Cardiac fibroblast (primary cell): ENCODE results near the gene CCDC87.
"Not testable (repeated sequence)": the region's sequence is repeated elsewhere in the genome, so short reads cannot be mapped to it uniquely, and the experiment has no call there.

Experiments
- DNase-seq, 2 donors: peaks; one replicate each; pipeline versions ENCODE4 v3.0.0 to v3.0.0-alpha.2; 2010; ENCODE audit warnings: low read depth in 2 of 2
- H3K4me3 ChIP-seq, 2 donors: replicated peaks in 1 of 2; 1 replicate in 1 of 2; 2 replicates in 1 of 2; pipeline ENCODE4 v1.5.1; 2011; ENCODE audit warnings: low read depth in 2 of 2, low read length in 2 of 2, mild to moderate bottlenecking in 2 of 2, moderate library complexity in 1 of 2
- CTCF ChIP-seq: IDR thresholded peaks from one replicate; pipeline ENCODE4 v1.5.1; 2011; ENCODE audit warnings: low read depth, mild to moderate bottlenecking, low read length, inconsistent platforms

CCDC87 gene

GRCh38 chr11:66543263-66544107 lies 49.4 kb downstream of the CCDC87 start:
- no peak overlapping the region for H3K4me3 ChIP-seq
- DNase-seq = peak; percentile 43 to 65
- TF ChIP-seq CTCF = peak; percentile 54

DNA sequence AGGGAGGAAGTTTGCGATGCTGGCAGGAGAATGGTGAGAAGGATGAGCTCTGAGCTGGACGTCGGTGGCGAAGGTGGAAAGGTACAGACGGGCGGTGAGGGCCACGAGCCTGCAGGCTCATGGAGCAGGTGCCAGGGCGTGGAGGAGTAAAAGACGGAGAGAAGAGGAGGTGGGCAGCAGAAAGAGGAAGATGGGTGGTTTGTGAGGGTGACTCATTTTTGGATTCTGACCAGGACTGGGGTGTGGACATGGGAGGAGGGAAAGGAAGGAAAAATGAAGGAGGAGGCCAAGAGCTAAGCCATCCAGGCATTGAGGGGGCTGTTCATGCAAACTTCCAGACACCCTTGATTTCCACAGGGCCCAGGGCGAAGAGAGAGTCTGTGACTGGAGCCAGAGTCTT lies 50.5 kb downstream of the CCDC87 start:
- H3K4me3 ChIP-seq = no peak overlapping the region
- no peak for TF ChIP-seq CTCF
- DNase-seq = peak; percentile 19 to 37

- TF ChIP-seq CTCF = no peak
- no peak overlapping the region for H3K4me3 ChIP-seq
- no peak for DNase-seq
These were observed 51.0 kb downstream of the CCDC87 start for GRCh38 chr11:66541892-66542291.

- not testable (repeated sequence) for H3K4me3 ChIP-seq, DNase-seq
These were observed 52.3 kb downstream of the CCDC87 start for GRCh38 chr11:66540598-66540997.
